Mammary epithelial cell (primary cell): ENCODE data around the gene ISCA1.

ENCODE experiments used
- EZH2 ChIP-seq: IDR thresholded peaks from 2 replicates; pipeline ENCODE4 v1.6.1; 2012; ENCODE audit warnings: low read length, inconsistent platforms, borderline replicate concordance
- TF ChIP-seq, protein P1 (sequence below), 2 donors: IDR thresholded peaks in 1 of 2; conservative IDR thresholded peaks in 1 of 2; 2 replicates each; pipeline ENCODE4 v1.5.1; 2011 to 2012; ENCODE audit warnings: inconsistent platforms in 2 of 2, low read length in 2 of 2, mild to moderate bottlenecking in 2 of 2, control low read depth in 1 of 2, low read depth in 1 of 2; ENCODE audit not compliant: insufficient read depth in 1 of 2; ENCODE audit errors: extremely low read depth in 1 of 2

DNA sequence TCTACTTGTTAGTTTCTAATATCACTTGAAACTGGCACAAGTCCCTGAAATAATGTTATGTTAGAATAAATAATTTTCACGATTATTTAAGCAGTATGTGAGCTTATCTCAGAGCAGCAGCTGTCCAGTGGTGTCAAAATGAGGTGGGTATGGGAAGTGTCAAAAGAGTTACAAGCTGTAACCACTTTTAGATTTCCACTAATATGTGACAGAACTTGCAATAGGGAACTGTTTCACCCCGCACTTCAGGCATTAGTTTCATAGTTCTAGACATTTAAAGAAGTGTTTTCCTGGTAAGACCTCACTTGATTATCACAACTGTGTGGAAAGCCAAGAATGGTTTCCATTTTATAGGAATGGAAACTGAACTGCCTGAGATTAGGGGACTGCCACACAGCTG, 2.9 kb upstream of the ISCA1 start:
- TF ChIP-seq, protein P1, sequence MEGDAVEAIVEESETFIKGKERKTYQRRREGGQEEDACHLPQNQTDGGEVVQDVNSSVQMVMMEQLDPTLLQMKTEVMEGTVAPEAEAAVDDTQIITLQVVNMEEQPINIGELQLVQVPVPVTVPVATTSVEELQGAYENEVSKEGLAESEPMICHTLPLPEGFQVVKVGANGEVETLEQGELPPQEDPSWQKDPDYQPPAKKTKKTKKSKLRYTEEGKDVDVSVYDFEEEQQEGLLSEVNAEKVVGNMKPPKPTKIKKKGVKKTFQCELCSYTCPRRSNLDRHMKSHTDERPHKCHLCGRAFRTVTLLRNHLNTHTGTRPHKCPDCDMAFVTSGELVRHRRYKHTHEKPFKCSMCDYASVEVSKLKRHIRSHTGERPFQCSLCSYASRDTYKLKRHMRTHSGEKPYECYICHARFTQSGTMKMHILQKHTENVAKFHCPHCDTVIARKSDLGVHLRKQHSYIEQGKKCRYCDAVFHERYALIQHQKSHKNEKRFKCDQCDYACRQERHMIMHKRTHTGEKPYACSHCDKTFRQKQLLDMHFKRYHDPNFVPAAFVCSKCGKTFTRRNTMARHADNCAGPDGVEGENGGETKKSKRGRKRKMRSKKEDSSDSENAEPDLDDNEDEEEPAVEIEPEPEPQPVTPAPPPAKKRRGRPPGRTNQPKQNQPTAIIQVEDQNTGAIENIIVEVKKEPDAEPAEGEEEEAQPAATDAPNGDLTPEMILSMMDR (conservative IDR thresholded peaks at IDR 0.05 in 1 of 2, IDR thresholded peaks at IDR 0.05 in 1 of 2; ENCODE audit: extremely low read depth in 1 of 2, insufficient read depth in 1 of 2, low read depth in 1 of 2, low read length in 2 of 2): no peak
- no peak for TF ChIP-seq EZH2
